ENCODE data around the gene GPR33. TPM values are rescaled to one million over a fixed set of nuclear protein-coding genes. Genes with fewer than 3 reads are reported as not detected.
"Not testable (repeated sequence)": the region's sequence is repeated elsewhere in the genome, so short reads cannot be mapped to it uniquely, and the experiment has no call there.

The GPR33 gene
- polyA plus RNA-seq, 4 donors, result not detected

DNA sequence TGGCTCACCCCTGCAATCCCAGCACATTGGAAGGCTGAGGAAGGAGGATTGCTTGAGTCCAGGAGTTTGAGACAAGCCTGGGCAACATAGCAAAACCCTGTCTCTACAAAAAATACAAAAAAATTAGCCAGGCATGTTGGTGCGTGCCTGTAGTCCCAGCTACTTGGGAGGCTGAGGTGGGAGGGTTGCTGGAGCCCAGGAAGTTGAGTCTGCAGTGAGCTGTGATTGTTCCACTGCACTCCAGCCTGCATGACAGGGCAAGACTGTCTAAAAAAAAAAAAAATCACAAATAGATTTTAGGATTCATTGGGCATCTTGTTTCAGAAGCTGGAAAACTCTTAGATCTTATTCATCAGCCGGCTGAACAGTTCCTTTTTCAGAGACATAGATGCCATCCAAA is 25.4 kb downstream of the GPR33 start:
- not testable (repeated sequence) for DNase-seq (ENCODE audit: low read depth in 4 of 4, low spot score in 3 of 4)

DNA sequence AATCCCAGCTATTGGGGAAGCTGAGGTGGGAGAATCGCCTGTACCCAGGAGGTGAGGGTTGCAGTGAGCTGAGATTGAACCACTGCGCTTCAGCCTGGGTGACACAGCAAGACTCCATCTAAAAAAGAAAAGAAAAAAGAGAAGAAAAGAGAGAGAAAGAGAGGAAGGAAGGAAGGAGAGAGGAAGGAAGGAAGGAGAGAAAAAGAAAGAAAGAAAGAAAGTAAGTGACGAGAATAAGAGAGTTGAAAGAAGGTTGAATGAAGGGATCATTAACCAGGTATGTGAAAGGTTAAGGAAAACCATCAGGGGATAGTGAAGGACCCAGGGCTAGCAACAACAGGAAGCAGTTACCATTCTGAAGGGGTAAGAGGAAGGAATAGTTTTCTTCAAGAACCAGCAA is 26.3 kb downstream of the GPR33 start:
- no peak for DNase-seq (ENCODE audit: low read depth in 4 of 4, low spot score in 3 of 4)

DNA sequence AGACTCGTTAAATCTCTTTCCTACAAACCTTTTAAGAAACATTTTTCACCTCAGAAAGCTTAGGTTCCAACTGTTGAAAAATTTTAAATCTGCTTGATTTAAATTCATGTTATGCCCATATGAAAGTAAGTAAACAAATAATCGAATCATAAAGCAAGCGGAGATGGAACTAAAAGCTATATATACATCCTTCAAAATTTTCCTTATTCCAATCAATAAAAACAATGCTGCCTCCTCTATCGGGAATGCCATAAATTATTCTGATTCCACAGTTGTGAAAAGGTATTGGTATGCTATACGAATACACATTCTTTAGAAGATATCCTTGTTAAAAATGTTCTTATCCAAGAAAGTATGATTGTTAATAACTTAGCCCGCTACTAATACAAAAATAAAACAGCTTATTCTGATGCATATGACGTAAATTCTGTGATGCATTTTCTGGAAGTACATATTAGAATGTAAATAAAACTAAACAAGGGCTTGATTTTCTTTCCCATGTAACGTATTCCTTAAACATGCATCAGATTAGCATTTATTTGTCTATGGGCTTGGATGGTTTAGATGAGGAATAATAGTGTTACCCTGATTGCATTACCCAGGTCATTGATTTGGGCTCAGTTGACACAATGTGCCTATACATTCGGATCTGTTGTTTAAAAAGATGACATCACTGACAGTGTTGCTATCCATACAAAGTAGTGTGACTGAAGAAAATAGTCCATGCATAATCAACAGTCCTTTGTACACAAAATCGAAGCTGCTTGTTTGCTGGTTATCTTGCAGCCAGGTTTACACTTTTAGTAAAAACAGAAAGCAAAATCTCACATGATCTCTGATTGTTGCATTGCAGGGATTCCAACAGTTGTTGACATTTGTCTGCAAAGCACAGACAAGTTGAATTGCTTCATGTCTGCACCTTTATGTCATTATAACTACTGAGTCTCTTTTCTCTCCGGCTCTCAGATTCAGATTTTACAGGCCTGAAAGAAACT is 29.9 kb downstream of the GPR33 start:
- no peak for DNase-seq (ENCODE audit: low read depth in 4 of 4, low spot score in 3 of 4)

DNA sequence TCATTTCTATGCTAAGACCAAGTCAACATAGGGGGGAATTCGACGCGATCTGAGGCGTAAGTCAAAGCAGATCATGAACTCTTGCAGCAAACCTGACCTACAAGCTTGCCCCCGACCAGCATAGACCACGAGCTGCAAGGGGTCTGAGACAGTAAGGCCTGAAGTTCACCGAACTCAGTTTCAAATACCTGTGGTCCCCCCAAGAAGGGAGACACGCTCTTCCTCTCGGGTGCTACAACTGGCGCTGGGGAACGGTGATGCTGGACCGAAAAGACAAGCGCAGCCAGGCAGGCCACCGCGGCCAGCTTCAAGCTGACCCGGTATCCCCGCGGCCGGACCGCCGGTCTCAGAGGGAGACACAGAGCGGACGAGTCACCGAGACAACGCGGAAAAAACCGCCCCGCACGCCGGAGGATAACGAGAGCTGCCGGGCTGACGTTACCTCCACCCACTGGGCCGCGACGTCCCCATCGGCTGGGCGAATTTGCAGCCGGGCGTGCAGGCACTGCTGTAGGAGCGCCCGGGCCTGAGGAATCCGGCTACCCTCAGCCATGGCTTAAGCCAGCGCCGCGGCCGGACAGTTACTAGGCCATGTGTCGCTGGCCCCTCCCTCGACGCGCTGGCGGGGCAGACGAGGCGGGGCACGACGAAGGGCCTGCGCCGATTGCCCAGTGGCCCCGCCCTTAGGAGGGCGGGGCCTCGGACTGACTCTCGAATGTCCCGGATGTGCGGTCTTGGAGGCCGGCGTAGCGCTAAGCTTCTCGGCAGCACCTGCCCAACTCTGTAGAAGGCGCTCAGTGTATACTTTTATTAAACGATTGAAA is 30.8 kb downstream of the GPR33 start, which contains the start of gene DTD2:
TSS of gene DTD2 (minus strand) at position 666 of the 824 bp plus-strand sequence. CDS start at position 553, 113 bp downstream.
- peak; percentile 92 to 97 (median 96) for DNase-seq (ENCODE audit: low read depth in 4 of 4, low spot score in 3 of 4)

DNA sequence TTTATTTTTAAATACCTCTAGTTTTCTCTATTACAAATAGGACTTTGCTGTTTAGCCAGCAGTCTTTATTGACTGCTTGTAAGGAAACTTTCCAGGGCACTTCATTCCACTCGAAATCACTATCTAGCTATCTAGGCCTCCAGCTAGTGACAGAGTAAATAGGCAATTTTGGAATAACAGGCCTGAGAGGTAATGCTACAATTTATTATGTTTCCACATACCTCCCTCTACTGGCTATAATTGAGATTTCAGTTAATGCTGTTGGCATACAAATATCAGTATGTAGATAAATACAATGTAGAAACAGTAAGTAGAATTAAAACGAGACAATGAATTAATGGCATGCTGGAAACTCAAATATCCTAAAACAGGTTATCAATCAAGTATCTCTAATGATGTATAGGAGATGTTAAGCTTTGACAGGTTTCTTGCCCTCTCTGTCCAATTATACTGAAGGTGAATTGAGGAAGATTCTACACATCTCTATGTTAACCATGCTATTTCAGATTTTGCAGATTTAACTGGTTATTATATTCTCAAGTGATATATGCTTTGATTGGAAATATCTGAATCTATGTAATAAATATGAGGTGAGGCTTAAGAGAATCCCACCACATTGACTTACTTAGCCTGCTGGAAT is 37.7 kb downstream of the GPR33 start:
- no peak for DNase-seq (ENCODE audit: low read depth in 4 of 4, low spot score in 3 of 4)

DNA sequence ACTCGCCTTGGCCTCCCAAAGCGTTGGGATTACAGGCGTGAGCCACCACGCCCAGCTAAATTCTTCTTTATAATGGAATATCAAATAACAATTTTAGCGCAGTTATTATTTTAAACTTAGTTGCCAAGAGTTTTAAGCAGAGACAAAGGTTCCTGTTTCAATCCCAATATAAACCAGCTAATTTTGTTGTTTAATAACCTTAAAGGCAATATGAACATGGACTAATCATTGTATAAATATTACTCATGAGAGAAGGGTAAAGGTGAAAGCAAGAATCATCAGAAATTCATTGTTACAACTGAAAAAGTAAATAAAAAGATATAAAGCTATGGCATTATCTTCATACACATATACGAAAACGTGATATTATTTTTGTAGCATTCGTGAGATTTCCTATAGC is 38.7 kb downstream of the GPR33 start:
- DNase-seq (ENCODE audit: low read depth in 4 of 4, low spot score in 3 of 4), result no peak

DNA sequence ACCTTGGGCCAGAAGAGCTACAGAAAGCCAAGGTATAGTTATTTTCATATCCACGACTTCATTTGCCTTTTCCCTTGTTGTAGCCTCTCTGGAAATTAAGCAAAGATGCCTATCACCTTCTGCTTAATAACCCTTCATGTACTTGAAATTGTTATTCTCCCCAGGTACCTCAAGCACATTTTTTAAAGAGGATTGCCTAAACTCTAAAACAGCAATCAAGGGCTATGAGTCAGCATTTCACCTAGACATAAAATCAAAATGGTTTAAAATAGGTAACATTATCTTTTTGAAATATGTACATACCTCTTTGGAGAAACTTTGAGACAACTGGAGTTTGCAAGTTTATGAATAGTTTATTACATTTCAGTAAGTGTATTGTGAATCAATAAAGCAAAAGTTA is 42.1 kb downstream of the GPR33 start:
- DNase-seq (ENCODE audit: low read depth in 4 of 4, low spot score in 3 of 4), result no peak

DNA sequence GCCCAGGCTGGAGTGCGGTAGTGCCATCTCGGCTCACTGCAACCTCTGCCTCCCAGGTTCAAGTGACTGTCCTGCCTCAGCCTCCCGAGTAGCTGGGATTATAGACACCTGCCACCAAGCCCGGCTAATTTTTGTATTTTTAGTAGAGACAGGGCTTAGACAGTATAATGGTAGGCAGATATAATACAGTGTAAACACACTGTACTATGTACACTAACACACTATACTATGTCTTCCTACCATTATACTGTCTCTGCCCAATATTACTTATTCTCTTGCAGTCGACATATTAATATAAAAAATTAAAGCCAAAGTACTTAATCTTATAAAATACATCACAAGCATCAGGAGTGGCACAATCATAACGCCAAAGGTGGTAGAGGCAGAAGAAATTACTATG is 45.6 kb downstream of the GPR33 start:
- no peak for DNase-seq (ENCODE audit: low read depth in 4 of 4, low spot score in 3 of 4)

DNA sequence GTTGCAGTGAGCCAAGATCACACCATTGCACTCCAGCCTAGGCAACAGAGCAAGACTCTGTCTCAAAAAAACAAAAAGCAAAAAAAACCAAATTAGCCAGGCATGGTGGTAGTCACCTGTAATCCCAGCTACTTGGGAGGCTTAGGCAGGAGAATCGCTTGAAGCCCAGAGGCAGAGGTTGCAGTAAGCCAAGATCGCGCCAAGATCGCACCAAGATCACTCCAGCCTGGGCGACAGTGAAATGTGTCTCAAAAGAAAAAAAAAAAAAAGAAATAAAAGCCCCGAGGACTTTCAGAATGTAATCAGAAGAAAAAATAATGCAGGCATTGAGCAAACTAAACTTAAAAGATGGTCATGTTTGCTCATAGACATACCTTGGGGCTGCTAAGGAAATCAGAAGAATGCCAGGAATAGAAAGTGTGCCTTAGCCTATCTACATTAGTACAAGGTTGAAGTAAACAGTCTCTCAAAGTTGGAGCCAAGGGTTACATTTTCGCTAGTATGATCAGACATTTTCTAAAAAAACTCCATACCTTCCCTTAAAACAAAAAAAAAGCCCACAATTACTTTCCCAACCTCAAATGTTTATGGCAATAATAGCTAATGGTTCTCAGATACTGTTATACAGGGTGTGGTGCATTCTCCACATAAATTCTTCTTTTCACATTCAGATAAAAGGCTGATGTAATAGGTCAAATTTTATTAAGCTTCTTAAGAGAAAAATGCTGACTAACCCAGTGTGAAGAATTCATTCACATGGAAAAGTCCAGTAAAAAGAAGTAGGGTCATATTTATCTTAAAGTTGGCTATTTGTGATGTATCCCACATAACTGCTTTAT is 46.3 kb downstream of the GPR33 start:
- DNase-seq (ENCODE audit: low read depth in 4 of 4, low spot score in 3 of 4), result no peak

DNA sequence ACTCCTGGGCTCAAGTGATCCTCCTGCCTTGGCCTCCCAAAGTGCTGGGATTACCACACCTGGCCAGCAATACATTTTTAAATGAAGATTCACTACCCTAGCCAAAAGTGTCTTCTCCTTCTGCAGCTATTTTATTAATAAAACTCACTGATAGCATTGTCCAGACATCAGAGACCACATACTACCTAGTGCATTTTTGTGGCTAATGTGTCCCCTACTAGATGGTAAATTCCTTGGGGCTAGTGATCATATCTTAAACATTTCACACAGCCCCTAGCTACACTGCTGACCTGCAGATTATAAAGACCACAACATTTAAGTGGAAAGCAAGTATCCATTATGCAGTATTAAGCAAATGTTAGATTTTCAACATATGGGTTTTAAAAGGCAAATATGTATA is 47.6 kb downstream of the GPR33 start:
- no peak for DNase-seq (ENCODE audit: low read depth in 4 of 4, low spot score in 3 of 4)

DNA sequence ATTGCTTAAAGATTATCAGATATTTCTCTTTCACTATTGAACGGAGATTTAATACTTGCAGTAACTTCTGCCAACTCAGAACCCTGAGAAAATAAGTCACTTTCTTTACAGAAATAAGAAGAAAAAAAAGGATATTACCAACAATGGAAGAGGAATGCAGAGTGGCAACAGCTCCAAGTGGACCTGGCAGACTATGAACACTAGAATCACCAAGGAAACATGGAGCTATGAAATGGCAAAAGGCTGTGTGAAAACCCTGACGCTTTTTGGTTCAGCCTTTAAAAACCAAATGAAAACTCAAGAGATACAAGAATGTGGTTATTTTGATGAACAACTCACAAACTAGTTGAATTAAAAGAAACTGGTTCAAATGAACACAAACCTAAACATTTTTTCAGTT is 48.3 kb downstream of the GPR33 start:
- DNase-seq (ENCODE audit: low read depth in 4 of 4, low spot score in 3 of 4), result no peak

DNA sequence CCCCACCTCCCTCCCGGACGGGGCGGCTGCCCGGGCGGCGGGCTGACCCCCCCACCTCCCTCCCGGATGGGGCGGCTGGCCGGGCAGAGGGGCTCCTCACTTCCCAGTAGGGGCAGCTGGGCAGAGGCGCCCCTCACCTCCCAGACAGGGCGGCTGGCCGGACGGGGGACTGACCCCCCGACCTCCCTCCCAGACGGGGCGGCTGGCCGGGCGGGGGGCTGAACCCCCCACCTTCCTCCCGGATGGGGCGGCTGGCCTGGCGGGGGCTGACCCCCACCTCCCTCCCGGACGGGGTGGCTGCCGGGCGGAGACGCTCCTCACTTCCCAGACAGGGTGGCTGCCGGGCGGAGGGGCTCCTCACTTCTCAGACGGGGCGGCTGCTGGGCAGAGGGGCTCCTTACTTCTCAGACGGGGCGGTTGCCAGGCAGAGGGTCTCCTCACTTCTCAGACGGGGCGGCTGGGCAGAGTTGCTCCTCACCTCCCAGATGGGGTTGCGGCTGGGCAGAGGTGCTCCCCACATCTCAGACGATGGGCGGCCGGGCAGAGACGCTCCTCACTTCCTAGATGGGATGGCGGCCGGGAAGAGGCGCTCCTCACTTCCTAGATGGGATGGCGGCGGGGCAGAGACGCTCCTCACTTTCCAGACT is 50.7 kb downstream of the GPR33 start:
- DNase-seq (ENCODE audit: low read depth in 4 of 4, low spot score in 3 of 4), result not testable (repeated sequence)

DNA sequence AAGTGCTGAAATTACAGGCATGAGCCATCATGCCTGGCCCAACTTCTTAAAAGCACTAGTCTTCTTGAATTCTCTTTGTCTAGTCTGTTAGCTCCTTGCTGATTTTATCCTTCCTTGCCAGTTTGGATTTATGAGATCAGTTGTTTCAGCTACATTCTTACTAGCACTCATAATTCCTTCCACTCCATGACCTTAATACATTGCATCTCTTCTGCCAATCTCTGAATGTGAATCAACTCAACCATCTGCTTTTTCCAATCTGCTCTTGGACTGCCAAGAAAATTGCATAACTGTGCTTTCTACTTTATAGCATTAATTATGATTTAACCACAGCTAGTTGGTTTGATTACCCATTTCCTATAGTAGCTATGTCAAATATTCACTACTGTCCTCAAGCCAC is 52.6 kb downstream of the GPR33 start:
- no peak for DNase-seq (ENCODE audit: low read depth in 4 of 4, low spot score in 3 of 4)

Other genes with a start within 250 kb of the GPR33 start
- 10 to 100 TPM; 15.7 to 21.4 (median 20.0) TPM for gene HEATR5A, start 67.5 kb downstream of the GPR33 start, polyA plus RNA-seq (ENCODE audit: insufficient read length in 4 of 4)
- 10 to 100 TPM; 17.4 to 20.7 (median 19.6) TPM for gene DTD2, start 30.5 kb downstream of the GPR33 start, polyA plus RNA-seq (ENCODE audit: insufficient read length in 4 of 4)
- gene NUBPL, start 73.4 kb upstream of the GPR33 start, polyA plus RNA-seq (ENCODE audit: insufficient read length in 4 of 4), result 10 to 100 TPM; 15.1 to 19.7 (median 17.4) TPM